GM19372 (cell line): ENCODE results near the gene TAS2R10.

Experiments
- ATAC-seq: cut with Tn5 transposase; IDR thresholded peaks from one replicate; pipeline ENCODE4 v1.9.1; 2021; ENCODE audit warnings: mild to moderate bottlenecking, low read depth, moderate library complexity; ENCODE audit not compliant: unreplicated experiment

The TAS2R10 gene

GRCh38 chr12:10783252-10783651 lies 42.9 kb downstream of the TAS2R10 start:
- ATAC-seq: no peak

GRCh38 chr12:10779103-10779502 lies 47.1 kb downstream of the TAS2R10 start:
- no peak for ATAC-seq
